Anterior cingulate cortex (tissue), 58 donors: ENCODE results near the gene KCNH8.

Experiments used
- DNase-seq, 58 donors: peaks; one replicate each; lab custom pipeline; 2025; lab: John Stamatoyannopoulos, UW

The KCNH8 gene

DNA sequence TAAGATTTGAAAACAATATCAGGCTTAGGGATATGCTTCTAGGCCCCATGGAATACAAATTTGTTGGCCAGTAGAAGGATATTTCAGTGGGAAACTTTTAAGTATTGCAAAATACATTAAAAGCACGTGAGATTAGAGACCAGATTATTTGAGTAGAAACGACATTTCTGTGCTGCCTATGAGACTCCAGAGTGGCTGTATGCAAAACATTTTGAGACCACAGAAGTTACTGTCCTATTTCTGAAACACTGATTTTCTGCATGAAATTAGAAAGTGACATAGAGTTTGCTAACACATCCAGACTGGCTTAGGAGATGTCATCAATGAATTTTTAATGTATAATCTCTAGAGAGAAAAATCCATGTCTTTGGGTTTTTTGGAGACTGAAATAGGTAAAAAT lies 99.8 kb downstream of the KCNH8 start:
- DNase-seq, result no peak

DNA sequence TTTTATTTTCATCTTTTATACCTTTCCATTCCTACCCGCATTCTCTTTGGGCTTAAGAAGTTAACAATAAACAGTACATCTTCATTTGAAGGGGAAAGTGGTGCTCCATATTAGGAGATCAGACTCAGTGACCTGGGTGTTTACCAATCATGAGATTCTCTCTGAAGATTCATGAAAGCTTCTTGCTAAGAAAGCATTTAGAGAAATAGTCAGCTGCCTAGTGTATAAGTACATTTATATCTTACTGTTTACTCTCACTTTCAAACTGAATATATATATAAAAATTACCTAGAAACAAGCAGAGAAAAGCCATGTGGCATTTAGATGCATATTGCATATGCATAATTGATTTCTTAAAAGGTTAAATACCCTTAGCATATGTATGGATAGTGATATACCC lies 100.5 kb downstream of the KCNH8 start:
- no peak for DNase-seq

DNA sequence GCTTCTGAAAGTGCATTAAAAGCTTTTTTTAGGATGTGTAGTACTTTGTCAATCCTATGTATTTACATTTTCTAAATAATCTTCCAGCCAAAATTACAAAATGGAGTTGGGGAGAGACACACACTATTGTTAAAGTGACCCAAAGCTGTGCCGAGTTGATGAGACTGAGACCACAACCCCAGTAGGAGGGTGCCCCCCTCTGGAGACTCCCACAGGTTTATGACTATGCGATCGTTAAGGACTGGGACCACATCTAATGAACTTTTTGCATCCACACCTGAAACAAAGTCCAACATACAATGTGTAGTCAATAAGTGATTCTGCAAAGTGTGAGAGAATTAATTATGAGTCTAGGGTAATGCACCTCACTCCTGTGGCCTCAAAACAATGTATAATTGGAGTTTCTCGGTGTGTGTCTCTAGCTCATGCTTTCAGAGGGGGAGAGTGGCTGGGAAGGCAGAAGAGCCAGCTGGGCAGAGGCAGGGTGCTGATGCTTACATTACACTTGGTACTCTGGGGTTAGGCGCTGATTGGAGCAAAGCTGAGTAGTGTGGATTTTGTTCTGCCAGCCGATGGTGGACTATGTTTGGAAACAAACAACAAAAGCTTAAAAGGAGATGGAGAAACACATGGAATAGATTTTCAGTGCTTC lies 102.8 kb downstream of the KCNH8 start:
- peak in 15 of 58 donors; percentile 3 to 23 (median 11) for DNase-seq

DNA sequence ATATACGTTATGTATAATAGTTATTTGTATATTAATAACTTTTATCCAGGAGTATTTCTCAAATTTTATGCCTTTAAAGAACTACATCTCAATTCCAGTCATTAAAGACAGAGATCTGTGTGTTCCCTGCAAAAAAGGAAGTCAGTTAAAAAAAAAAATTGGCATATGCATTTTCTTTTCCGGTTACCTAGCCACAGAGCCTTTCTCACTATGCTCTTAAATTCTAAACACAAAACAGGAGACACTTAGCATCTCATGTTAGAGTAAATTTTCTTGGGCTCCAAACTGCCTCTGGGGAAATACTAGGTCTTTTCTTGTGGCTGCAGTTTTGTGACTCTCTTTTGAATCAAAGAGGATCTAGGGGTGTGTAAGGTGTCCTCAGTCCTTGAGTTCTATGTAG lies 105.9 kb downstream of the KCNH8 start:
- no peak for DNase-seq

DNA sequence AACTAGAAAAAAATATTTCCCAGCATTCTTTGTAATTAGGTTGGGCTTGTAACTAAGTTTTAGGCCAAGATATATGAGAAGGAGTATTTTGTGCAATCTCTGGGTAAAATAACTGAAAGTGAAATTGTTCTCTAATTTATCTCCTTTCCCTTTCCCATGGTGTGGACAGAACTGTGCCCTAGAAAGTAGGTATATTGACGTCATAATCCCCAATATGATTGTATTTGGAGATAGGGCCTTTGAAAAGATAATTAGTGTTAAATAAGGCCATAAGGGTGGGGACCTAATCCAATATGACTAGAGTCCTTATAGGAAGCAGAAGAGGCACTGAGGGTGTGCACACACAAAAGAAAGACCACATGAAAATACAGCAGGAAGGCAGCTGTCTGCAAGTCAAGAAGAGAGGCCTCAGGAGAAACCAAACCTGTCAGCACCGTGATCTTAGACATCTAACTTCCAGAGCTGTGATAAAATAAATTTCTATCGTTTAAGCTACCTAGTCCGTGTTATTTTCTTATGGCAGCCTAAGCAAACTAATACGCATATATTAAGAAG lies 106.6 kb downstream of the KCNH8 start:
- no peak for DNase-seq

DNA sequence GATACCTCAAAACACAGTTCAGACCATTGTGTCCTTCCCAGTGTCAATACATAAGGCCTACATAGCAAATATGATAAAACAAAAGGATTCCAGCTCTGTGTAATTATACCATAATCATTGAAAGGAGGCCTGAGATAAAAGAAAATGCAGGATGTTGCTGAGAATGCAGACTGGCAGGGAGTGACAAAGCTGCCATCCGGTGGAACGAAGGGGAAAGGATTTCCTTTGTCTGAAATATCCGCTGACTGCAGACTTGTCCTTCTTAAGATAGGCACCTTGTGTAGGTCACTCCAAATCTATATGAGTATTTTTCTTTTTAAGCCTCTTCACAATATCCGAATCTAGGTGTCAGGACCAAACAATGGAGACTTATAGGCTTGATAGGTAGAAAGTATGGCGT lies 108.0 kb downstream of the KCNH8 start:
- no peak for DNase-seq

DNA sequence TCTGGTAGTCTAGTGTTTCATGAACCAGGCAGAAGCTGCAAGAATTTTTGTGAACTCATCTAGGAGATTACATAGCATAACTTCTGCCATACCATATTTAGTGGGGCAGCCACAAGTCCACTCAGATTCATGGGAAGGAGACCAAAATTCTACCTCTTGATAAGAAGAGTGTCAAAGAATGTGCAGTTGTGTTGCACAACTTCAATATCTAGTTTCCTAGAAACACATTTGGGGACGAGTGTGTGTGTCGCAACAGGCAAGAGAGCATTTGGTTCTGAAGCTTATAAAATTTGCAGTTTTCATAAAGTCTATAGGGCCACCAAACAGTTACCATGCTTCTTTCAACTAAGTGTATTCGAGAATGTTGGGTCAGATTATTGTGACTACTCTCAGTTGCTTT lies 115.3 kb downstream of the KCNH8 start:
- DNase-seq, result no peak

DNA sequence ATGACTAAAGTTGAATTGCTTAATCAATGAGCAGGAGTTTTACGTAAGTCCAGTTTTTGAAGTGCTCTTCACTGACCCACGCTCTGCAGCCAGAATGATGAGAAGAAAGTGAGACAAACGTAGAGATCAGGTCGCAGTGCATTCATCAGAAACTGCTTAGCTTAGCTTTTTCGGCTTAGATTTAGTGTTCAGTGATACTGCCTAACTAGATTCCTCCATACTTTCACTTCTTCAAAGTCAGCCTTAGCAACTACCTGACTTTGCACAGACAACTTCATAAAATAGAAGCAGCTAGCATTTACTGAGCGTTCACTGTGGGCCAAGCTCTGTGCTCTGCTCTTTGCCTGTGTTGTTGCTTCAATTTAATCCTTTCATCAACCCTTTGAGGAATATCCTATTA lies 116.1 kb downstream of the KCNH8 start:
- no peak for DNase-seq

DNA sequence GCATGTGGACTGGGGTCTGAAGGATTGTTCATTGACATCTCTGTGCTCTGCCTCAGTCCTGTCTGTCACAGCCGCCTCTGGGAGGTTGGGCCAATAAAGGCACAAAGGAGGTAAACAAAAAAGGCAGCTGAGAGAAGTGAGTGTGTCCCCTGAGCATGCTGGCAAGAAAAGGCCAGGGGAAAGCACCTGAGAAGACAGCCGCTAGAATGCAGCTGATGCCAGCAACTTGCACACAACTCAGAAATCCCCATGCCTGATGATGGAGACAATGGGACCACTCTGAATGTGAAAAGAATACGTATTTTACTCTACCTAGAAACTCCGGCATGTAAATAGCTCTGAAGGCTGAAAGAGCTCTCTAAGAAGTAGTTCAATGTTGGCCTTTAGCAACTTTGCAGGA lies 118.7 kb downstream of the KCNH8 start:
- DNase-seq, result no peak

DNA sequence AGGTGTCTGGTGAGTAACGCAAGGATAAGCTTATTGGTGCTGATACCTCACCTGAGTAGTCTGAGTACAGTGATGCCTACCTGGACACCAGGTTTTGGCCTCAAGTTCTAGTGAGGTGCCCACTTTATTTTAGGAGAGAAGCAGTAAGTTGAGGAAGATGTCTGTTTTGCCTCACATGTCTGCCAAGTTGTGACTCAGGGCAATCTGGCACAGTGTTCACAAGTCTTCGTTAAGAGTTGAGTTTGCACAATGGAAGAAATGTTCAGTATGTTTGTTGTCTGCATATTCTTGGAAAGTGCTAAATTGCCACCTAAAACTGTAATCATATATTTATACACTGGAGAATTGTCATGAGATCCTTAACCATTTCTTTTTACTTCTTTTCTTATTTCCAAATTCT lies 122.2 kb downstream of the KCNH8 start:
- peak in 21 of 58 donors; percentile 1 to 53 (median 8) for DNase-seq

DNA sequence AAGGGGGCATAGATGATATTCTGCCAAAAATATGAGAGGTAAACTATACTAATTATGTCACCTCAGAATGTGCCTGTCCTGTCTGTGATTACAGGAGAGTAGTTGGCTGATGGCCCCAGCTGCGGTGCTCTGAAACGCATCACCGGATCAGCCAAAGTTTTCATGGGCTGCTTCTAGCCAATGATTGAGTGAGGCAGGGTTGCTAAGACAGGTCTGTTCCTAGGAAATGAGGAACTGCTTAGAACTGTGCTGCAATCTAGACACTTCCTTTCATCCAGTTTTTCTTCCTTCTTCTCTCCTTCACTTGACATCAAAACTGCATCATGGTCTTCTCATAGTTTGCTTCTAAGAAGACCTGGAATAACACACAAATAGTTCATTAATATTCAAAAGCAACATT lies 124.0 kb downstream of the KCNH8 start:
- DNase-seq, result no peak

DNA sequence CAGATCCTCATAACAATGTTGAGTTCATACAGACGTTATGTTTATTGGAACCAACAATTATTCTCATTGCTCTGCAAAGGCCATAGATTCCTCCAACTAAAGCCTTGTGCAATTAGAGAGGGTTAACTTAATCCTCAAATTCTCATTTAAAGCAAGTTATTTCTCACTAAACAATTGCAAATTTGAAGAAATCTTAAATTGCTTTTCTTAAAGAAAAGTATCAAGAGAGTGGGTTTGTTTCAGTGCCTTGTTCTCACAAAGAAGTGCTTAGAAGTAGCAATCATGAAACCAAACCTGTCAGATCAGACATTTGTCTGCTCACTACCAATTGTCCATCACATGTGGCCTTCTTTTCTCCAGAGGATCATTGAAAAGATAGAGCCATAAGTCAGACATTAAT lies 124.8 kb downstream of the KCNH8 start:
- no peak for DNase-seq

DNA sequence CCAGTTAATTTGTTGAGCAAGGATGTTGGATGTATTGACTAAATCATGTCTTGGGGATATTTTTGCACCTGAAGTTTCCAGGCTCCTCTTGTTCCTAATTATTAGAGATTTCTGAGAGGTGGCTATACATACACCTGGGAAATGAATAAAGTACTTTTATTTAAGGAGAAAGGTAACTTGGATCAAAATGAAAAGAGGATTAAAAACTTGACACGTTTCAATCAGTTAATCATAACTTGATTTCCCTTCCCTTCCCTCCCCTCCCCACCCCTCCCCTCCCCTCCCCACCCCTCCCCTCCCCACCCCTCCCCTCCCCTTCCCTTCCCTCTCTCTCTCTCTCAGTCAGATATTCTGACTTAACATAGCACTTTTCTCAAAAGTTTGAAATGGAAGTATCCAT lies 126.3 kb downstream of the KCNH8 start:
- no peak for DNase-seq

DNA sequence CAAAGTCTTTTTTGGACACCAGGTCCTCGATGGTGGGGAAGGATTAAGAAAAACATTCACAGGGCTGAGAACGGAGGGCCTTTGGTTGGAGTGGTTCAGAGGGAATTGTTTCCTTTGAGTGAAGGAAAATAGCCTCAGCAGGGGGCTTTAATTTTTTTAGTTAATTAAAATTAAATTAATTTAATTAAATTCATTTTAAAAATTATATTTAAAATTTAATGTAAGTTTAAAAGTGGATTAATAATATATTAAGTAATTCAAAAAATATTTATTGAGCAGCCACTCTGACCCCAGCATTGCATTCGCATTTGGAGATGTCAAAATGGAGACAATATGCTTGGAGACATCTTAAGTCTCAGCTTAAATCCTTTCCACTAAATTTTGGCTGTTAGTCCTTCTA lies 136.7 kb downstream of the KCNH8 start:
- no peak for DNase-seq

DNA sequence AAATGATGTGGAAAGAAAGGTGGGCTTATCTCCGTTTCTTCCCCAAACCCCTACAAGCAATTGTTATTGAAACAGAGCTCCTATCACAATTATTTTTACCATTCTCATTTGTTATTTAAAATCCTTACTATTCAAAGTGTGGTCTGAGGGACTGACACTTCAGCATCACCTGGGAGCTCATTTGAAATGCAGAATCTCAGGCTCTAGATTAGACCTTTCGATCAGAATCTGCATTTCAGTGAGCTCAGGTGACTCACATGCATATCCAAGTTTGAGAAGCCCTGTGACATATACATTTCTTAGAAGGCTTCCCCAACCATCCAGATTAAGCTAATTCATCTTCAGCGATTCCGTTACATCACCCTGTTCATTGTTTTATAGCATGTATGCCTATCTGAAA lies 145.0 kb downstream of the KCNH8 start:
- DNase-seq, result no peak

DNA sequence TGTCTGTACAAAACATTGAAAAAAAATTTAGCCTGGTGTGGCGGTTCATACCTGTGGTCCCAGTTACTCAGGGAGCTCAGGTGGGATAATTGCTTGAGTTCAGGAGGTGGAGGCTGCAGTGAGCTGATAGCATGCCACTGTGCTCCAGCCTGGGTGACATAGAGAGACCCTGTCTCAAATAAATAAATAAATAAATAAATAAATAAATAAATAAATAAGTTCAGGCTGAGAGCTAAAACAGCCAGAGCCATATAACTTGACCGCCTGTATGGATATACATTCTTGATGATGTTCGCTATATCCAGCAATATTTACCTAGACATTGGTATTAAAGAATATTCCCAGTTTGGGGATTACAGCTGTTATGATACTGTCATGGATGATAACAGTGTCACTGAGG lies 146.9 kb downstream of the KCNH8 start:
- DNase-seq, result no peak

DNA sequence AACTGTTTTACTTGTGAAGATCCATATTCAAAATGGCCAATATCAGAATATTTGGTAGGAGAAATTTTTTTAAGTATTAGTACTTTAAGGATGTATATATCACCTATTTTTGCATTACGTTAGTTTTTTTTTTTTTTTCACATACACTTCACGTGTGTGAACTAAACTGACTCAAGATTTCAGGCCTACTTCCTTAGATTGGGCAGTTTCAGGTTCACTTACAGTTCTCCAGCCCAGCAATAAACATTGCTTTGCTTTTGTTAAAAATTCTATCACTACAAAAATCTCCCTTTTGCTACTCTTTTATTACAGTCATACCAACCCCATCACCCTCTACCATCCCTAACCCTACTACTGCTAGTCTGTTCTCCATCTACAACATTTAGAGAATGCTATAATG lies 183.6 kb downstream of the KCNH8 start:
- no peak for DNase-seq

DNA sequence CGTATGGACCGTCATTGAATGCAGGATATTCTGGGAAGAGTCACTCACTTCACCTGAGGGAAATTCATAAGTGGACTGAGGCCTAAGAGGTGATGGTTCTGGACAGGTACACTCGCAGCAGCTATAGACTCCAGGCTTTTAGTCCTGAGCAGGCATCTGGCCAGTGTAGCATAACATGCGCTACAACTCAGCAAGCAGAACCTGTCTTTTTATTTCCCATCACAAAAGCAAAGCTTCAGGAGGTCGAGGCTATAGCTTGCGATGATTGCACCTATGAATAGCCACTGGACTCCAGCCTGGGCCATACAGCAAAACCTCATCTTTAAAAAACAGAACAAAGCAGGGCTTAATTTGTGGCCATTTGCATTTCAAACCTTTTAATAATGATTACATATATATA lies 185.8 kb downstream of the KCNH8 start:
- DNase-seq, result no peak

DNA sequence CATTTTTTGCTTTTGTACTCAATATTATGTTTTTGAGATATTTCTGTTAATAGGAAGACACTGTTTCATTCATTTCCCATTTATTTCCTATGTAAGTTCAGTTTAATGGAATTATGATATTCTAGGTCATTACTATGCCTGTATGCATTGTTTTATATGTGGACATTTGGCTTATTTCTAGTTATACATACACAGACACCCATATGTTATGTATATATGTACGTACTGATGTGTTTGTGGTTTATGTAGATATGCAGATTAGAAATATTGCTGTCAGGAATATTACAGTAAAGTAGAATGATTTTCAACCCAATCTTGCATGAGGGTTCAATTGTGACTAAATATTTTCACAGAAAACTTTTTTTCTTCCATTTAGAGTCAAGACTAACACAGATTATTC lies 190.5 kb downstream of the KCNH8 start:
- DNase-seq, result no peak

DNA sequence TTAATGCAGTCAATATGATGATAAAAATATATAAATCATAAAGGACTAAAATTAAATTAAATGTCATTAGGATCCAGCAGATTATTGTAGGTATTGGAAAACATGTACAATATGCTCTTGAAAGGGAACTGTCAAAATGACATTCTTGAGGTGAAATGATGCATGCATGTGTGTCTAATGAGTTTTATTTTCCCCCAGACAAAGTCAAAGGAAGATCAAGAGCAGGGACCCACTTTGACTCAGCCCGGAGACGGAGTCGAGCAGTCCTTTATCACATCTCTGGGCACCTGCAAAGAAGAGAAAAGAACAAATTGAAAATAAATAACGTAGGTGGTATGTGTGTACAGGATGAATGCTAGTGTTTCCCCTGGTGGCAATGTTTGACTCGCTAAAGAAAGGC lies 194.1 kb downstream of the KCNH8 start:
- no peak for DNase-seq

DNA sequence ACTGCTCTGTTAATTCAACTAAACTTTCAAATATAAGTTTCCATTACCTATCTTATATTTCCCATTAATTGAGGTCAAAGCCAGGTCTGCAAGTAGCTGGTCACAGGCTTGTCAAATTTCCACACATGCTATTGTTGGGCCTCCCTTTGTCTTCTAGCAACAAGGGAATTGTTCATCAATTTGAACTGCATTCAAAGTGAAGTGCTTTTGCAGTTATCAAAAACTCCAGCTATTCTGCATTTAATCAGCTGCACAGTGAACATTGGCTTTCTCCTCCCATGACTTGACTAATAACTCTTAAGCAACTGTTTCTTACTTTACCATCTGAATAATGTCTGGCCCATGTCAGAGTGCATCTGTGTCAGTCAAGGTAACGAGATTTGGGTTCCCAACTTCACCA lies 198.4 kb downstream of the KCNH8 start:
- peak in 1 of 58 donors; percentile 17 for DNase-seq

DNA sequence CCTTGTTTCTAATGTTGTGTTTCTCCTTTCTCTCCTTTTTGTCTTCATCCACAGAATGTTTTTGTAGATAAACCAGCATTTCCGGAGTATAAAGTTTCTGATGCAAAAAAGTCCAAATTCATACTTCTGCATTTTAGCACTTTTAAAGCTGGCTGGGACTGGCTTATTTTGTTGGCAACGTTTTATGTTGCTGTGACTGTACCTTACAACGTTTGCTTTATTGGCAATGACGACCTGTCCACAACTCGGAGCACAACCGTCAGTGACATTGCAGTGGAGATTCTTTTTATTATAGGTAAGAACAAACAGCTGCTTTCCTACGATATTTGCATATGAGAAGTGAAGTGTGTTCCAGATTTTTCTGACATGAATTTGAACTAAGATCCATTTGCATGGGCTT lies 199.4 kb downstream of the KCNH8 start:
- no peak for DNase-seq

DNA sequence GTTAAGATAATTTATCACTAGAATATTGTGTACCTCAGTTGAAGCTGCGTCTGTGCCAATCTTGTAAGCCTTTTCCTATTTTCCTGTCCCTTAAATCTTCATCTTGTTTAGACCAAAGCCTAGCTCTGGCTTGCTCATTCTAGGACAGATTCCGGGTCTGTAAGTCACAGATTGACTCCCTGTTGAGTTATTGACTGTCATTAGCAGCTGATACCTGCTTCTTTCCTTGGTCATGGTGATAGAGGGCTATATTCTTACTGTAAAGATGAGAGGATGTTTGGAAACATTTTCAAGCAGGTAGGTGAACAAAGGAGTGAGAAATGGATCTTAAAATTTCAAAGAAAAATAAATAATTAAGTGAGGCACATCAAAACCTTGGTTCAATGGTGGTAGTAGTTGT lies 200.2 kb downstream of the KCNH8 start:
- no peak for DNase-seq
